Hair follicular keratinocyte (primary cell): ENCODE data around the gene NHLH2. TPM values are rescaled to one million over a fixed set of nuclear protein-coding genes. Genes with fewer than 3 reads are reported as not detected.

Experiments
- total RNA-seq: library from RNA; depleted of rRNA; stranded (reverse); fragments of >200 nt; gene quantifications from 2 replicates; pipeline ENCODE4 v1.2.3, GENCODE V29; 2015

The NHLH2 gene
- total RNA-seq: 0.04 and 0.16 TPM in 2 replicates

DNA sequence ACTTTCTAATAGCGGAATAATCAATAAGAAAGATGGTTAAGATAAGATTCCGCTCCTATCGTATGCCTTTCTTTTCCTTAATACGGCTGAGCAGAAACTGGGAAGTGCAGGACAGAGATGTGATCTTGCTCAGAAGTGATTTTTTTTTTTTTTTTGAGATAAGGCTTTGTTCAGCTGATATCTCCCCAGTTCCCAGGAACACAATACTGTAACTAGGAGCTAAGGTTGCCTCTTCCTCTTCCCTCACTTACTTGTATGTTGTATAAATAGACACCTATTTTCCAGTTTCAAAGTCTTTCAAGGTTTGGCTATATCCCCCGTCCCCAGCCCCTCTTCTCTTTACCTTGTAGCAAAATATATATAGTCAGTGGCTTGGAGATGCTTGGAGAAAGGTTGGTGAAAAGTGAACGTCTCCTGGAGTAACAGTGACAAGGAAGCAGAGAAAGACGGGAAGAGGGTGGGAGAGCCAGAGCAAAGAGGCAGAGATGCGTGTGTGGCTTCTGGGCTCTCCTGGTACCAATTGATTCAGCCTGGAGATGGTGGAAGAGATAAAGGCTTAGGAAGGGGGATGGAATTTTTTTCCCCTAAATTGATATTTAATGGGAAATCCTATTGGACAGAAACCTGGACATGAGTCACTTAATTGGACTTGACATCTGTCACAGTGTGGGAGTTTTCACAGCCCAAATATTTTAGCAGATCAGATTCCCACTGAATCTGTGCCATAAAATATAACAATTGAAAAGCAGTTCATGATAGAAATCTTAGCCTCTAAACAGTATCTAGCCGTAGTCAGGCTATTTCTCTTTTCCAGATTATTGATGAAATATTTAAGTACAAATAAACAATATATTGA lies at the start of gene NHLH2:
Gene NHLH2, minus strand, starts transcription at position 522 of the 856 bp plus-strand sequence. CDS start 2,754 bp downstream, outside the sequence.

Other genes with a start within 250 kb of the NHLH2 start
- 15.6 and 18.0 TPM in 2 replicates for gene VANGL1, start 199.2 kb downstream of the NHLH2 start, total RNA-seq
- not detected in 2 replicates for gene CASQ2, start 72.4 kb downstream of the NHLH2 start, total RNA-seq
- gene SLC22A15, start 135.4 kb upstream of the NHLH2 start, total RNA-seq: 5.2 and 11.8 TPM in 2 replicates